ENCODE data around the gene LRTM2.

GRCh38 chr12:1883513-1883912 lies 63.1 kb downstream of the LRTM2 start:
- TF ChIP-seq CTCF (IDR thresholded peaks at IDR 0.05) (no peak), POLR2A (IDR thresholded peaks at IDR 0.05) (no peak)

Data from vagina (tissue), 2 donors.